NB4 (cell line): ENCODE results near the gene OVOL3.

Source experiments
- CTCF ChIP-seq: IDR thresholded peaks from one replicate; pipeline ENCODE4 v1.5.1; 2012; ENCODE audit warnings: low read depth, low read length
- MAX ChIP-seq: IDR thresholded peaks from 2 replicates; pipeline ENCODE4 v1.6.1; 2011; ENCODE audit warnings: low read depth, low read length
- MYC ChIP-seq: IDR thresholded peaks from 2 replicates; pipeline ENCODE4 v1.6.1; 2011; ENCODE audit warnings: low read depth, low read length
- POLR2A ChIP-seq: IDR thresholded peaks from 2 replicates; pipeline ENCODE4 v1.6.1; 2011; ENCODE audit warnings: mild to moderate bottlenecking; ENCODE audit not compliant: insufficient read length; ENCODE audit errors: extremely low read depth

DNA sequence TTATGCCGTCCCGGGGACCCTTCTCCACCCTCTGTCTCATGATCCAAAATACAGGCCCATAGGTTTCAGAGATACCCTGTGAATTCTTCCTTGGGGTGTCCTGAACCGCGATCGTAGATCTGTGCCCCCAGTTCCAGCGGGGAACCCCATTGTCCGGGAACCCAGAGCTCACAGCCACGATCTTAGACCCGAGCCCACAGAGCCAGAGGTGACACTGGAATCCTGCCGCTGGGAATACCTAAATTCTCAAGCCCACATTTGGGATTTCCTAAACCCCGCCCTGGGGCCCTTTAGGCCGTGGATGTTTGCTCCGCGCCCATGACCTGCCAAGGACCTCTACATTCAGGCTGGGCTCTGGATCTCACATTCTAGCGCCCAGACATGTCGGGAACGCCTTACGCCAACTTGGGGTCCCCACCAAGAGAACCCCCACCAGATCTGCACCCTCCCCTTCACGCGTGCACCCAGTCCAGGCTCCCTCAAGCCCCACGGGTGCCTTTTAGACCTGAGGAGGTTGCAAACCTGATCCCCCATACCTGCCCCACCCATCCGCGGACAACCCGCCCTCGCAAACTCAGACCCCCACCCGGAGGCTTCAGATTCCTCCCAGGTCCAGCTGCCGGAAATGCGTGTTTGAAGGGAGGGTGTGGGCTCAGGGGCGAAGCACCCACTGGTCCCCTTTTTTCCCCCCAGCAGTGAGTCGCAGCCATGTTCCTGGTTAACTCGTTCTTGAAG lies 29.5 kb downstream of the OVOL3 start:
- TF ChIP-seq POLR2A (peak; percentile 5), CTCF (no peak), MYC (no peak), MAX (no peak)
